ENCODE data around the gene RPS2.

Gene RPS2

GRCh38 chr16:2008009-2008526 lies 43.4 kb upstream of the RPS2 start:
- H3K4me3 ChIP-seq (ENCODE audit: low read depth, low read length): peak overlapping the region; percentile 81
- TF ChIP-seq CTCF (IDR thresholded peaks at IDR 0.05; ENCODE audit: insufficient read depth, low read depth, low read length, missing control alignments): no peak
- peak; percentile 56 for DNase-seq (ENCODE audit: low read depth)

- DNase-seq (ENCODE audit: low read depth): no peak
- TF ChIP-seq CTCF (IDR thresholded peaks at IDR 0.05; ENCODE audit: insufficient read depth, low read depth, low read length, missing control alignments): no peak
- H3K4me3 ChIP-seq (ENCODE audit: low read depth, low read length): peak overlapping the region; percentile 81
Observed at GRCh38 chr16:2007081-2007836, 42.6 kb upstream of the RPS2 start.

- no peak overlapping the region for H3K4me3 ChIP-seq (ENCODE audit: low read depth, low read length)
- DNase-seq (ENCODE audit: low read depth): no peak
- TF ChIP-seq CTCF (IDR thresholded peaks at IDR 0.05; ENCODE audit: insufficient read depth, low read depth, low read length, missing control alignments): no peak
Observed at GRCh38 chr16:2006317-2006716, 41.7 kb upstream of the RPS2 start.

- H3K4me3 ChIP-seq (ENCODE audit: low read depth, low read length): no peak overlapping the region
- no peak for DNase-seq (ENCODE audit: low read depth)
- TF ChIP-seq CTCF (IDR thresholded peaks at IDR 0.05; ENCODE audit: insufficient read depth, low read depth, low read length, missing control alignments): no peak
Observed at GRCh38 chr16:2005646-2006045, 41.0 kb upstream of the RPS2 start.

- H3K4me3 ChIP-seq (ENCODE audit: low read depth, low read length): no peak overlapping the region
- DNase-seq (ENCODE audit: low read depth): no peak
- TF ChIP-seq CTCF (IDR thresholded peaks at IDR 0.05; ENCODE audit: insufficient read depth, low read depth, low read length, missing control alignments): no peak
Observed at GRCh38 chr16:2004795-2005517, 40.3 kb upstream of the RPS2 start.

- H3K4me3 ChIP-seq (ENCODE audit: low read depth, low read length): no peak overlapping the region
- peak; percentile 91 for DNase-seq (ENCODE audit: low read depth)
- peak; percentile 95 for TF ChIP-seq CTCF (IDR thresholded peaks at IDR 0.05; ENCODE audit: insufficient read depth, low read depth, low read length, missing control alignments)
Observed at GRCh38 chr16:2003827-2004641, 39.4 kb upstream of the RPS2 start.

All from GM12865 (cell line).